Thyroid gland (tissue), 4 donors: ENCODE results near the gene HPDL. TPM values are rescaled to one million over a fixed set of nuclear protein-coding genes. Genes with fewer than 3 reads are reported as not detected.

Experiments
- DNase-seq, 2 donors: peaks; one replicate each; pipeline ENCODE4 v3.0.0-alpha.2; 2019
- H3K27ac ChIP-seq, 3 donors: fragments of 200-600 bp; sonication (generic); 1 replicate in 2 of 3; 2 replicates in 1 of 3; pipeline ENCODE4 v1.5.1; 2016 to 2019; ENCODE audit warnings: mild to moderate bottlenecking in 1 of 3, moderate library complexity in 1 of 3
- H3K27me3 ChIP-seq: fragments of 200-600 bp; sonication (generic); one replicate; pipeline ENCODE4 v1.5.1; 2019
- H3K36me3 ChIP-seq, 2 donors: fragments of 200-600 bp; sonication (generic); one replicate each; pipeline ENCODE4 v1.5.1; 2016 to 2019
- H3K4me1 ChIP-seq, 2 donors: fragments of 200-600 bp; sonication (generic); one replicate each; pipeline ENCODE4 v1.5.1; 2017 to 2019
- H3K4me3 ChIP-seq, 3 donors: fragments of 200-600 bp; sonication (generic); replicated peaks in 1 of 3; 1 replicate in 2 of 3; 2 replicates in 1 of 3; pipeline ENCODE4 v1.5.1; 2016; ENCODE audit warnings: mild to moderate bottlenecking in 1 of 3
- H3K9me3 ChIP-seq: fragments of 200-600 bp; sonication (generic); one replicate; pipeline ENCODE4 v1.5.1; 2017
- POLR2A ChIP-seq, 2 donors: fragments of 450-650 bp; IDR thresholded peaks; one replicate each; pipeline ENCODE4 v1.6.1; 2017; ENCODE audit warnings: antibody characterized with exemption in 2 of 2, mild to moderate bottlenecking in 2 of 2, moderate library complexity in 1 of 2
- WGBS, 2 donors: methylation state at CpG; one replicate each; pipeline ENCODE4 v1.1.5; 2017; 5-methylcytosine and 5-hydroxymethylcytosine counted together
- intact Hi-C: fragments of 100-400 bp; cut with DNase I; formaldehyde crosslinking; loops from one replicate; pipeline ENCODE4 v1.15.1; 2023
- total RNA-seq, 4 donors: library from RNA; depleted of rRNA; stranded (reverse); fragments of >200 nt; gene quantifications; one replicate each; pipeline ENCODE4 v1.2.3, GENCODE V29; 2016
- TF ChIP-seq, protein P1 (sequence below), 6 experiments: fragments of 200-600 bp in 3 of 6; fragments of 450-650 bp in 3 of 6; sonication (generic) in 3 of 6; IDR thresholded peaks; one replicate each; pipeline ENCODE4 v1.5.1; 2016 to 2019; ENCODE audit warnings: antibody characterized with exemption in 6 of 6, mild to moderate bottlenecking in 2 of 6, inconsistent platforms in 1 of 6, moderate library complexity in 1 of 6

Gene HPDL
- total RNA-seq, 4 donors from 2014 or later = 0.27 to 3.5 (median 1.1) TPM

DNA sequence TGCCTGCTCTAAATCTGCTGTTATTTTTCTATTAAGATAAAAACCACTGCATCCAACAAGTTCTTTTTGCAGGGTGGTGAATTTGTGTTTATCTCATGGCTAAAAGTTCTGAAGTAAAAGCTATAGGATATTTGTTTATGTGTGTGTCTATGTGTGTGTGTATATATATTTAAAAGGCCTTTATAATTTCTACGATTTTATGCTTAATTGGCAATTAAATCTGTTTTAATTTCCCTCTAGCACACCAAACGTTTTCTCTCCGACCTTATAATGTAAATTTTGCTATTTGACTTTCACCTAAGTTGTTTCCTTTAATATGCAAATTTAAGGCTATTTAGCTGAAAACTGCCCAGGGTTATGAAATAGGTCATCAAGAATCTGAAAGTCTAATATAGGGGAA lies 19.8 kb upstream of the HPDL start:
- H3K9me3 ChIP-seq = no peaks in the 10 kb centered on the region
- H3K4me3 ChIP-seq = no peak overlapping the region
- no peak for DNase-seq
- WGBS, 2 donors = 82 to 84% methylated on average over 3 of the region's 3 CpGs
- H3K27ac ChIP-seq = no peak overlapping the region
- no peaks in the 10 kb centered on the region for H3K36me3 ChIP-seq
- peaks cover 8 to 9% of the 10 kb centered on the region in 2 donors for H3K4me1 ChIP-seq
- intact Hi-C loops = no loop called here
- no peaks in the 10 kb centered on the region for H3K27me3 ChIP-seq
- no peak for TF ChIP-seq POLR2A (IDR thresholded peaks at IDR 0.05)
- TF ChIP-seq, protein P1, sequence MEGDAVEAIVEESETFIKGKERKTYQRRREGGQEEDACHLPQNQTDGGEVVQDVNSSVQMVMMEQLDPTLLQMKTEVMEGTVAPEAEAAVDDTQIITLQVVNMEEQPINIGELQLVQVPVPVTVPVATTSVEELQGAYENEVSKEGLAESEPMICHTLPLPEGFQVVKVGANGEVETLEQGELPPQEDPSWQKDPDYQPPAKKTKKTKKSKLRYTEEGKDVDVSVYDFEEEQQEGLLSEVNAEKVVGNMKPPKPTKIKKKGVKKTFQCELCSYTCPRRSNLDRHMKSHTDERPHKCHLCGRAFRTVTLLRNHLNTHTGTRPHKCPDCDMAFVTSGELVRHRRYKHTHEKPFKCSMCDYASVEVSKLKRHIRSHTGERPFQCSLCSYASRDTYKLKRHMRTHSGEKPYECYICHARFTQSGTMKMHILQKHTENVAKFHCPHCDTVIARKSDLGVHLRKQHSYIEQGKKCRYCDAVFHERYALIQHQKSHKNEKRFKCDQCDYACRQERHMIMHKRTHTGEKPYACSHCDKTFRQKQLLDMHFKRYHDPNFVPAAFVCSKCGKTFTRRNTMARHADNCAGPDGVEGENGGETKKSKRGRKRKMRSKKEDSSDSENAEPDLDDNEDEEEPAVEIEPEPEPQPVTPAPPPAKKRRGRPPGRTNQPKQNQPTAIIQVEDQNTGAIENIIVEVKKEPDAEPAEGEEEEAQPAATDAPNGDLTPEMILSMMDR (IDR thresholded peaks at IDR 0.05) = no peak

DNA sequence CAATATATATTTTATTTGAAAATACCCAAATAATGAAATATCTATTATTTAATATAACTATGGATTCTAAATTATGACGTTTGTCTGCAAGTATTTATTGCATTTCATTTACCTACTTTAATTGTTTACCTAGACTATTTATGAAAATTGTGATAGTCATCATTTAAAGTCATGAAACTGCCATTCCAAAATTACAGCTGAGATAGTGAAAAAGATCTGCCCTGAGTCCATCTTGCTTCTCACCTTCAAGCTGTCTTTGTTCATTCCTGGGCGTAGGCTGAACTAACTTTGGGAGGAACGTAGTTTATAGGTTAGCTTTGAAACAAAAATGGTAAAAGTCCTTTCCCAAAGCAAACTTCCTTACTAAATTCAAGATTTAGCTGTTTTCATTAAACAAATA lies 12.4 kb upstream of the HPDL start:
- Histone ChIP-seq H3K27me3 (no peaks in the 10 kb centered on the region), H3K36me3 (no peaks in the 10 kb centered on the region), H3K4me1 (no peaks in the 10 kb centered on the region), H3K9me3 (no peaks in the 10 kb centered on the region), H3K27ac (no peak overlapping the region), H3K4me3 (no peak overlapping the region)
- WGBS, 2 donors = 89 to 90% methylated on average over 3 of the region's 3 CpGs
- intact Hi-C loops = no loop called here
- no peak for TF ChIP-seq POLR2A (IDR thresholded peaks at IDR 0.05)
- TF ChIP-seq, protein P1 (IDR thresholded peaks at IDR 0.05) = no peak
- DNase-seq = no peak

DNA sequence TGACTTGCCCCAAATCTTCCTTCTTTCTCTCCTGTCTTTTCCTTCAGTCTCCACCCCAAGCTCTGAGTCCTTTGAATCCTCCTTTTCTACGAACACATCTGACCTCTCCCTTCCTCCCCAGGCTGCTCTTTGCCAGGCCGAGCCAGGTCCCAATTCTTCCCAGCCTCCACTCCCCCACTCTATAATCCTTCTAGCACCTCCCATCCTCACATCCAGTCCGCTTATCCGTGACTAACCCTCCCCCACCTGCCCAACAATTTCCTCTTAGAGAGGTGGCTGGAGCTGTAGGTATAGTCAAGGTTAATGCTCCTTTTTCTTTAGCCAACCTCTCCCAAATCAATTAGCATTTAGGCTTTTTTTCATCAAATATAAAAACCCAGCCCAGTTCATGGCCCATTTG lies 9.5 kb upstream of the HPDL start:
- TF ChIP-seq POLR2A (IDR thresholded peaks at IDR 0.05) = no peak
- TF ChIP-seq, protein P1 (IDR thresholded peaks at IDR 0.05) = no peak
- Histone ChIP-seq H3K9me3 (no peaks in the 10 kb centered on the region), H3K36me3 (no peaks in the 10 kb centered on the region), H3K4me3 (no peak overlapping the region), H3K27ac (no peak overlapping the region), H3K4me1 (no peaks in the 10 kb centered on the region), H3K27me3 (no peaks in the 10 kb centered on the region)
- WGBS, 2 donors = 63 to 68% methylated on average over 4 of the region's 4 CpGs
- no peak for DNase-seq
- intact Hi-C loops = no loop called here

DNA sequence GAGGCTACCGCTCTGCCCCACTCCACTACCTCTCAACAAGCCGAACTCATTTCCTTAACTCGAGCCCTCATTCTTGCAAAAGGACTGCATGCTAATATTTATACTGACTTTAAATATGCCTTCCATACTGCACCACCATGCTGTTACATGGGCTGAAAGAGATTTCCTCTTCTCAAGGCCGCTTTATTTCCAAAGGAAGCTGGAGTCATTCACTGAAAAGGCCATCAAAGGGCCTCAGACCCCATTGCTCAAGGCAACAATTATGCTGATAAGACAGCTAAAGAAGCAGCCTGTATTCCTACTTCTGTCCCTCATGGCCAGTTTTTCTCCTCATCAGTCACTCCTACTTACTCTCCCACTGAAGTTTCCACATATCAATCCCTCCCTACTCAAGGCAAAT lies 6.9 kb upstream of the HPDL start:
- TF ChIP-seq, protein P1 (IDR thresholded peaks at IDR 0.05) = no peak
- TF ChIP-seq POLR2A (IDR thresholded peaks at IDR 0.05) = no peak
- no peaks in the 10 kb centered on the region for H3K4me1 ChIP-seq
- no peak overlapping the region for H3K4me3 ChIP-seq
- DNase-seq = no peak
- H3K27me3 ChIP-seq = no peaks in the 10 kb centered on the region
- H3K27ac ChIP-seq = no peak overlapping the region
- no peaks in the 10 kb centered on the region for H3K36me3 ChIP-seq
- H3K9me3 ChIP-seq = no peaks in the 10 kb centered on the region
- 80 to 91% methylated on average over 4 of the region's 4 CpGs for WGBS, 2 donors
- intact Hi-C loops = no loop called here

DNA sequence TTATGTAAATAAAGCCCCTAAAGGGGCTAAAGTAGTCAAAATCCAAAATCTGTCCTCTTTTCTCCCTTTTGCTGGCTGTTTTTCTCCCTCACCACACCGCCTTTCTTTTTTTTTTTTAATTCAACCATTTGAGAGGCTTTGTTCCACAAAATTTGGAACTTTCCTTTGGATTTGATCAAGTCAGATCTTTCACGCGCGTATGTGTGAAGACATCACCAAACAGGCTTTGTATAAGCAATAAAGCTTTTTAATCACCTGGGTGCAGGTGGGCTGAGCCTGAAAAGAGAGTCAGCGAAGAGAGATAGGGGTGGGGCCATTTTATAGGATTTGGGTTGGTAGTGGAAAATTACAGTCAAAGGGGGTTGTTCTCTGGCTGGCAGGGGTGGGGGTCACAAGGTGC lies 5.3 kb upstream of the HPDL start:
- TF ChIP-seq, protein P1 (IDR thresholded peaks at IDR 0.05) = no peak
- no peak for TF ChIP-seq POLR2A (IDR thresholded peaks at IDR 0.05)
- no peaks in the 10 kb centered on the region for H3K9me3 ChIP-seq
- no peaks in the 10 kb centered on the region for H3K27me3 ChIP-seq
- H3K27ac ChIP-seq = no peak overlapping the region
- 89 to 91% methylated on average over 5 of the region's 5 CpGs for WGBS, 2 donors
- H3K36me3 ChIP-seq = no peaks in the 10 kb centered on the region
- peaks cover 12% of the 10 kb centered on the region in 2 donors for H3K4me1 ChIP-seq
- intact Hi-C loops = no loop called here
- H3K4me3 ChIP-seq = no peak overlapping the region
- no peak for DNase-seq
